GM18858 (cell line): ENCODE results near the gene HIC2.
"Not testable (repeated sequence)": the region's sequence is repeated elsewhere in the genome, so short reads cannot be mapped to it uniquely, and the experiment has no call there.

Experiments
- ATAC-seq: cut with Tn5 transposase; IDR thresholded peaks from one replicate; pipeline ENCODE4 v1.9.1; 2021; ENCODE audit not compliant: unreplicated experiment

HIC2 gene

DNA sequence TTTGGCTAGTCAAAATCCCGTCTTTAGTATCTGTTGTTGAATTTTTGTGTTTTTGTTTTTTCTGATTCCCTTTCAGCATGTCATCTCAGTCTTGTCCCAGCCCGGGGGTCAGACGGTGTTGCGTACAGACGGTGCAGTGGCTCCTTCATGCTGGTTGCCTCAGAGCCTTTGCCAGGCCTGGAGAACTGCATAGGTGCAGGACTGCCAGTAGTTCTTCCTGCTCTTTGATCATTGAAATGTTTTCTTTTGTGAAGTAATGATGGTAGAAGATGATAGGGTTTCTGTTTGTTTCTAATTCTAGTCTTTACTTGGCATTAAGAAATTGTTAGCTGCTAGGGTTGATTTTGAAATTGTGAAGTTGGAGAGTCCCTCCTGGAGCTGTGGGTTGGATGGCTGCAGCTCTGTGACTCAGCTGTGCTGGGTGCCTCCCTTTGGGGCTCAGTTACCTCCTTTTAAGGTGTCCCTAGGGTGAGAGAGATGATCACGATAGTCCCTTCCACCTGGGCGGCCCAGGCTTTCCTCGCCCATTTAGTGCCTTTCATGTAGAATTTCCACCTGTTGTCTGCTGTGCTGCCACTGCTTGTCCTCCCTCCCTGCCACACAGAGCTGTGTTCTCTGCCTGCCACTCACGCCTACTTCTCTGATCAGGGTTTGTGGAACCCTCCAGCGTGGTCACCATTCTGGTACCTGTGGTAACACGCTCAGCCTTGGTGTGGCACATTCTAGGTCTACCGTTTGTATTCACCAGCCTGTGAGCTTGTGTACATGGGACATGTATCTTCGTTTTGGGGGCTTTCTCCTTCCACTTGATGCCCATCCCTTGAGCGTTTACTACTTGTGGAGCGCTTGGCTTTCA lies 17.4 kb downstream of the HIC2 start:
- ATAC-seq: not testable (repeated sequence)

DNA sequence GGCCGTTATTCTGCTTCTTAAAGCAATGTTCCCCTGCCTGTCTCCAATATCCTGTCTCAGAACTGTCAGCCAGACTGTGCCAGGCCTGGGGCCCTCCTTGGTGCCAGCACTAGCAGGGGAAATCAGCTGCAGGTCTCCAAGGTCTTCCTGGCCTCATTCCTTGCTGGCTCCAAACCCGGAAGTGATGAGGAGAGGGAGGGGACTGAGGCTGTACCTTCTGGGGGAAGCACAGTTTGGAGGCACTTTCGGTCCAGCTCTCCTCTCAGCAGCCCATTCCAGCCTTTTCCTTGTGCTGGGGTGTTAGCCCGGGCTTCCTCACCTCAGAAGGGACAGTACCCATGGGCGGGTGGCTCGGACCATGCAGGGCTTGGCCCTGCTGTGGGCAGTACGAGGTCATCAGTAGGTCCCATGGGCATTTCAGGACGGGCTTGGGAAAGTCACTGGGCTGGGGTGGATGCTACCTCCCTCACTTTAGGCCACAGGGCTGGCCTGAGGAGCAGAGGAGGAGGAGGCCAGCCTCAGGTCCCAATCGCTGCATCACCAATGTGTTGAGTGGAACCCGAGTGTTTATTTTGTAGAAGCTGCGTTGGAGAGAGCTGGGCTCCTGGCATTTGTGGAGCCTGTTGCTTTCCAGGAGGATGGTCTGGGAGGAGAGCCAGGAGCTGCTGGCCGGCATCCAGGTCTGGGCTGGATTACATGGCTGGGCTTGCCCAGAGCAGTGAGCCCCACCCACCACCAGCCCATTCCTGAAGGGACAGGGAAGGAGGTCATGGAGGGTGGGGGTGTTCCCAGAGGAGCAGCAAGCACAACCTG lies 19.0 kb downstream of the HIC2 start:
- ATAC-seq: not testable (repeated sequence)

DNA sequence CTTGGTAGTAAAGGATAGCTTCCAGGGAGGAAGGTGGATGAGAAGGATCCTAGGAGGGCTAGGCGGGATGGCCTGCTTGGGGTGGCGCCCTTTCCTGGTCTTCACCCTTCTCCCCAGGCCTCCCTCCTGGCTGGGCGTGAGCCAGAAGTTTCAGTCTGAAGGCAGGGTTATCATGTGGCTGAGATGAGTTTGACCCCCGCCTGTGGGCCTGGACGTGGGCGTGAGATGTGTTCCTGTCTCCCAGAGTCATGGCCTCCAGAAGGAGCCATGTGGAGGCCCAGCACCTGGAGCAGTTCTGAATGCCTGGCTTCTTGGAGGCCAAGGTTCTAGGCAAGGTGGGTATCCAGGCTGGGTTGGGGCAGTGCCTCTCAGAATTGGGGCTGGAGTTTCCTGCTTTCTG lies 20.8 kb downstream of the HIC2 start:
- ATAC-seq: not testable (repeated sequence)

DNA sequence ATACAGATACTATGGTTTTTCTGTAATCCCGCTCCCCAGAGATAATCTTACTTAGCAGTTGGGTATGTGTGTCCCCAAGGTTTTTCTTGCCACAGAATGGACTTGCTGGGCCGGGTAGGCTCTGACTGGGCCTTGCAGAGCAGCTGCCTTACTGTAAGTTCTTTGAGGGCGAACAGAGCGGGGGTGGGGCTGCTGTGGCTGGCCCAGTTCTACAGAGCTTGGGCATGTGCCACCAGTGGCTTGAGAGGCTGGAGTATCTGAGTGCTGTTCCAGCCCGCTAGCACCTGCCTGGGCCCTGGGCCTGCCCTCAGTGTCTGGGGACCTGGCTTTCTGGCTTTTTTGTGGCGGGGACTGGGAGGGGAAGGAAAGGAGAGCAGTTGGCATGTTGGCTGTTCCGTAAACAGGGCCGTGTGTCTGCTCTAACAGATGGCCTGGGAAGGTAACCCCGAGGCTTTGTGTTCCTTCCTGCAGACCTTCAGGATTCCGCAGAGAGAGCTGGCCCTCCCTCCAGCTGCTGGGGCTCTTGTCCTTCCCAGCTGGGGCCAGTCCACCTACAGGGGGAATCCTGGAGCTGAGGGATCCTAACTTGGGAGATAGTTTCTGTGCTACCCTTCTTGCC lies 23.0 kb downstream of the HIC2 start:
- not testable (repeated sequence) for ATAC-seq

DNA sequence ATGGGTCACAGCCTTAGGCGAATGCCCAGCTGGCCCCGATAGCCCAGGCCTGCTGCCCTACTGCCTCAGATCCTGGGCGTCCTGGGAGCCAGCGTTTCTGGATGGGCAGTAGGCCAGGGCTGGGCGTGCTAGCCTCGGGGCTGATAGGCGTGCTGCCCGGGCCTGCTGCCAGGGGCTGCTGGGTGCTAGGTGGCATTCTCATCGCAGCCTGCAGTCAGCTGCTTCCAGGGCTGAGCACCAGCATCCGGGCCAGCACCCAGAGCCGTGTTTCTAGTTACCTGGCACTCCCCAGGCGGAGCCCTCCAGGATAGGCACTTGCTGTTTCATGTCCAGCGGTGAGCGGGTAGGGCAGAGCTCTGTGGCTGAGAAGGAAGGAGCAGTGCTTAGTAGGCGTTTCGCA lies 23.5 kb downstream of the HIC2 start:
- not testable (repeated sequence) for ATAC-seq

DNA sequence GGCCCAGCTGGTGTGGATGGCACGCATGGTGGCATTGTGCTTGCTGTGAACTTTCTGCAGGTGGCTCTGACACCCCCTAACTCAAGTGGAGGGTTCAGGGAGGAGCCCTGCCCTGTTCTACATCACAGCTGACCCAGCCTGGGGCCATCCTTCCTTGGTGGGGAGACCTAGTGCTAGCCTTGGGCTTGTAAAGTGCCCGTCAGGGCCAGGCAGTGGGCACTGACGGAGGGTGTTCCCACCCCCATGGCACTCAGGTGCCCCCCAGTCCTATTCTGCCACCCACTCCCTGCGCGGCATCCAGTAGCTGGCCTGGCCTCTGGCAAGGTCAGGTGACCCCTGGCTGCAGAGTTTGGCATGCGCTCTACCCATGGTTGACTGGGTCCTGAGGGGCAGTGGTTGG lies 24.0 kb downstream of the HIC2 start:
- not testable (repeated sequence) for ATAC-seq

DNA sequence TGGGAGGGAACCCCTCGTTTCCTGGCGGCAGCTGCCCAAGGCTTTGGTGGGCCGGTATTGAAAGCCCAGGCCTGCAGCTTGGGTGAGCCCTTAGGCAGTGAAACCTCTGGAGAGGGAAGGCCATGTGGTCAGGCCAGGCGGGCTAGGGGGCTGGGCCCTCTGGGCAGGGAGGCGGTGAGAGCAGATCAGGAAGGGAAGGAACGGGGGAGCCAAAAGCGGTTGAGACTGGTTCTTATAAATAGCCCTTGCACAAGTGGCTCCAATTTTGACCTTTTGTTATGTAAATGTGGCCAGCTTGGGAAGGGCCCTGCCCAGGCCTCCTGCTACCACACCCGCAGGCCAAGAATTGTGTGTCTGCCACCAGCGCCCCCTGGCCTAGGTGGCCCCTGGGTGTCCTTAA lies 25.0 kb downstream of the HIC2 start:
- not testable (repeated sequence) for ATAC-seq

DNA sequence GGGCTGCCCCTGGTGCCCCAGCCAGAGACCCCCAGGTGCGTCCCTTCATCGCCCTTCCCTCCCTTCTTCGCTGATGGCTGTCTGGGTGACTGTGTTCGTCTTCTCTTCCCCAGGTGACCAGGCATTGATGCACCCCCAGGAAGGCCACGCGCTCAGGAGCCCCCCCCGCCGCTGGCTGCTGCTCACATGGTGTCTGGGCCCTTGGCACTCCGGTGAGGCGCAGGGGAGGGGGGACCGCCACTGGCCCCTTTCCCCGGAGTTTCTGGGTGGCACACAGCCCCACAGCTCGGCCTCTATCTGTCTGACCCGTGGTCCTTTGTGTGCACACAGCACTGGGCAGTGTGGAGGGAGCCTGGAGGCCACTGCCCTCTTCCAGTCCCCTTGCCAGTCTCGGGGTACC lies 25.5 kb downstream of the HIC2 start:
- not testable (repeated sequence) for ATAC-seq

DNA sequence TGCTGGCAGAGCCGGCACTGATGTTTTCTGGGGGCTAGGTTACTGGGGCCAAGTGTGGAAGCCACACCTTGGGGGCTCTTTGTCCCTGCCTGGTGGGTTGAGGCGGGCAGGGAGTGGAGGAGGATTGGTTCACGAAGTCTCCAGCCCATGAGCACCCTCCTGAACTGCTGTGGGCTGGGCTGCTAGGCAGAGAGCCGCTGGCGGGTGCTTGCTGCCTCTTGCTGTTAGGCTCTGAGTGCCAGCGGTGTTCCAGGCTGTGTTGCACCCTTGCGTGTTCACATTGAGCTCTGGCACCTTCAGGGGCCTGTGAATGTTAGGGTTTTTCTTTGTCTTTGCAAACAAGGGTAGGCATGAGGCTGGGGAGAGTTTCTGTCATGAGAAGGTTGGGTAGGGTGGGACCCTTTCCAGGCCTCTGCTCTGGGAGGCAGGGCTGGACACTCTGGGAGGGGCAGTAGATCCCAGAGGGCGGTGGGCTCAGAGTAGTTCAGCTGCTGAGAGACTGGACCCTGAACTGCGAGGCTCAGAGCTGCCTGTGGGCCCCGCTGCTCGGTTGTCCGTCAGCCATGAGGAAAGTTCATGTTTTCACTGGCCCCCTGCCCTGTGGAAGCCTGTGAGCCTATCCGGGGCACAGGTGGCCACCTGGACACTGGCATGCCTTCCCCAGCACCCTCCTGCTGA lies 26.0 kb downstream of the HIC2 start:
- no peak for ATAC-seq

DNA sequence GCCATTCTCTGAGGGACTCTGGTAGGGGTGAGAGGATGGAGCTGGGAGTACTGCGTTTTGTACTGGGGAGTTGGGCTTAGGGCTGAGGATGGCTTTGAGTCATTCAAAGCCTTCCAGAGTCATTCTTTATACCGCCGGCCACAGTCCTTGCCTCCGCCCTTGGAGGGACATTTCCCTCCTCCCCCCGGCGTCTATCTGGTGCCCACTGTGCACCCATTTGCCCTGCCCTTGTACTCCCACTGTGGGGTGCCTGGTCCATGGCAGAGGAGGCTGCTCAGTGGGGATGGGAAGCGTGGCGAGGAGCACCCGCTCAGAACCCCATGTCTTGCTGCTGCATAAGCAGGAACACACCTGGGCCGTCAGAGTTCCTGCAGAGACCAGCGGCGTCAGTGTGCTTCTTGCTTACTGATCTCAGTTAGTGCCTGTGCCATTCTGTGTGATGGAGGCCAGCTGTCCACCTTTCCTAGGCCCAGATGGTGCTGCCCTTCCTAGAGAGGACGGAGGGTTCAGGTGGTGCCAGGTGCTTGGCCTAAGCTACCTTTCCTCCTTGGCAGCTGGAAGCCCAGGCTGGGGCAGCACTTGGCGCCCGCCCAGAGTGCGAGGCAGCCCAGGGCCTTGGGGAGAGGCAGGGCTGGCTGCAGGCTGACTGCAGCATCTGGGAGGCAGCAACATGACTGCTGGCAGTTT lies 26.7 kb downstream of the HIC2 start:
- no peak for ATAC-seq

DNA sequence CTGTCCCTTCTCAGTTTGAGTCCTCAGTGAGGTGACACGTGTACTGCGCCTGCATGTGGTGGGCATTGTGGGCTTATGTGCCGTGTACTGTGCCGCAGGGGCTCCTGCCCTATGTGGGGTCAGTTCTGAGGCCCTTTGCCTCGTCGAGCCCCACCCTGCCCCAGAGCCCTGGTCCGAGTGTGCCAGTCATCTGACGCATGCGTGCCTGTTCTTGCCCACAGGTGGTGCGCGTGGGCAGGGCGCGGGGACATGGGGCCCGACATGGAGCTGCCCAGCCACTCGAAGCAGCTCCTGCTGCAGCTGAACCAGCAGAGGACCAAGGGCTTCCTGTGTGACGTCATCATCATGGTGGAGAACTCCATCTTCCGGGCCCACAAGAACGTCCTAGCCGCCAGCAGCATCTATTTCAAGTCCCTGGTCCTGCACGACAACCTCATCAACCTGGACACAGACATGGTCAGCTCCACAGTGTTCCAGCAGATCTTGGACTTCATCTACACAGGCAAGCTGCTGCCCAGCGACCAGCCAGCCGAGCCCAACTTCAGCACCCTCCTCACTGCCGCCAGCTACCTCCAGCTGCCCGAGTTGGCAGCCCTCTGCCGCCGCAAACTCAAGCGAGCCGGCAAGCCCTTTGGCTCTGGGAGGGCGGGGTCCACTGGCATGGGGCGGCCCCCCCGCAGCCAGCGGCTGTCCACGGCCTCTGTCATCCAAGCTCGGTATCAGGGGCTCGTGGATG lies 27.7 kb downstream of the HIC2 start:
- ATAC-seq: no peak

DNA sequence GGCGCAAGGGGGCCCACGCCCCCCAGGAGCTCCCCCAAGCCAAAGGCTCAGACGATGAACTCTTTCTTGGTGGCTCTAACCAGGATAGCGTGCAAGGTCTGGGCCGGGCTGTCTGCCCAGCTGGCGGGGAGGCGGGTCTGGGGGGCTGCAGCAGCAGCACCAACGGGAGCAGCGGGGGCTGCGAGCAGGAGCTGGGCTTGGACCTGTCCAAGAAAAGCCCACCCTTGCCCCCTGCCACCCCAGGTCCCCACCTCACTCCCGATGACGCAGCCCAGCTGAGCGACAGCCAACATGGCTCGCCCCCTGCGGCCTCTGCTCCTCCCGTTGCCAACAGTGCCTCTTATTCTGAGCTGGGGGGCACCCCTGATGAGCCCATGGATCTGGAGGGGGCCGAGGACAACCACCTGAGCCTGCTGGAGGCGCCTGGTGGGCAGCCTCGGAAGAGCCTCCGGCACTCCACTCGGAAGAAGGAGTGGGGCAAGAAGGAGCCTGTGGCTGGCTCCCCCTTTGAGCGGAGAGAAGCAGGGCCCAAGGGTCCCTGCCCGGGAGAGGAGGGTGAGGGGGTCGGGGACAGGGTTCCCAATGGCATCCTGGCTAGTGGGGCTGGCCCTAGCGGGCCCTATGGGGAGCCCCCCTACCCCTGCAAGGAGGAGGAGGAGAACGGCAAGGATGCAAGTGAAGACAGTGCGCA lies 28.4 kb downstream of the HIC2 start:
- no peak for ATAC-seq

DNA sequence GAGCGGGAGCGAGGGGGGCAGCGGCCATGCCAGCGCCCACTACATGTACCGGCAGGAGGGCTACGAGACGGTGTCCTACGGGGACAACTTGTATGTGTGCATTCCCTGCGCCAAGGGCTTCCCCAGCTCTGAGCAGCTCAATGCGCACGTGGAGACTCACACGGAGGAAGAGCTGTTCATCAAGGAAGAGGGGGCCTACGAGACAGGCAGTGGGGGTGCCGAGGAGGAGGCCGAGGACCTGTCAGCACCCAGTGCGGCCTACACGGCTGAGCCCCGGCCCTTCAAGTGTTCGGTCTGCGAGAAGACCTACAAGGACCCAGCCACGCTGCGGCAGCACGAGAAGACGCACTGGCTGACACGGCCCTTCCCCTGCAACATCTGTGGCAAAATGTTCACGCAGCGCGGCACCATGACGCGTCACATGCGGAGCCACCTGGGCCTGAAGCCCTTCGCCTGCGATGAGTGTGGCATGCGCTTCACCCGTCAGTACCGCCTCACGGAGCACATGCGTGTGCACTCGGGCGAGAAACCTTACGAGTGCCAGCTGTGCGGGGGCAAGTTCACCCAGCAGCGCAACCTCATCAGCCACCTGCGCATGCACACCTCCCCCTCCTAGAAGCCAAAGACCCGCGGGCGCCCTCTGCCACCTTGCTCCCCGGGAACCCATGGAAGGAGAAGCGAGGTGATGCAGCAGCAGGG lies 29.1 kb downstream of the HIC2 start:
- ATAC-seq: no peak

DNA sequence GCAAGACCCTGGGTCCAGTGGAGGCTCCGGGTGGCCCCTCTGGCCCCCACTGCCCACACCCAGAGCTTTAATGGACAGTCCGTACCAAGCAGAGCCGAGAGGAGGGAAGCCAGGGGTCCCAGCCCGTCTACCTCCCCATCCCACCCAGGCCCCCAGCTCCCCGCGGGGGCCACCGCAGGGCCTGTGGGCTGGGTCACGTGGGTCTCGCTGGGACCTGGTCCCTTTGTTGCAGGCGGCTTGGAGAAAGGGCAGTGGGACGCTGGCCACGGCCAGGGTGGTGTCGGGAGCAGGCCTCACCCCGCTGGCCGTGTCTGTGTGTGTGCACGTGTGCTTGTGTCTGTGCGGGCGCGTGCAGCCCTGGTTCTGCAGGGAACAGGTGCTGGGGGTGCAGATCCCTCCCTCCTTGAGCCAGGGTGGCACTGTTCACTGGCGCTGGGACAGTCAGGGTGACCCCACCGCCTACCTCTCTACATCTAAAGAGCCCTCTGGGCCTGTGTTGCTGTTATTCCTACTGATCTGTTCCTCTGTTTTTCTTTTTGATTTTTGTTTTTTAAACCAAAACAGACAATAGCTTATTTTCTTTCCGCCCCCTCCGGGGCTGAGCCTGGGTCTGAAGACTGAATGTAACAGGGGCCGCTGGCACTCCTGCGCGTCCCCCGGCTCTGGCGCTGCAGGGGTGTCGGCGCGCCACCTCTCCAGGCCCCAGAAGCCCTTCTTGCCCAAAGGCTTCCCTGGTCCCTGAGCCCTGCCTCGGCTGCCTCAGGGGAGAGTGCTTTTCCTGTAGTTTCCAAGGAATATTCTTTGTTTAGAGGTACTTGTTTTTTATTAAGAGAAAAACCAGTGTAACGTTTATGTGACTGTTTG lies 29.9 kb downstream of the HIC2 start:
- no peak for ATAC-seq

DNA sequence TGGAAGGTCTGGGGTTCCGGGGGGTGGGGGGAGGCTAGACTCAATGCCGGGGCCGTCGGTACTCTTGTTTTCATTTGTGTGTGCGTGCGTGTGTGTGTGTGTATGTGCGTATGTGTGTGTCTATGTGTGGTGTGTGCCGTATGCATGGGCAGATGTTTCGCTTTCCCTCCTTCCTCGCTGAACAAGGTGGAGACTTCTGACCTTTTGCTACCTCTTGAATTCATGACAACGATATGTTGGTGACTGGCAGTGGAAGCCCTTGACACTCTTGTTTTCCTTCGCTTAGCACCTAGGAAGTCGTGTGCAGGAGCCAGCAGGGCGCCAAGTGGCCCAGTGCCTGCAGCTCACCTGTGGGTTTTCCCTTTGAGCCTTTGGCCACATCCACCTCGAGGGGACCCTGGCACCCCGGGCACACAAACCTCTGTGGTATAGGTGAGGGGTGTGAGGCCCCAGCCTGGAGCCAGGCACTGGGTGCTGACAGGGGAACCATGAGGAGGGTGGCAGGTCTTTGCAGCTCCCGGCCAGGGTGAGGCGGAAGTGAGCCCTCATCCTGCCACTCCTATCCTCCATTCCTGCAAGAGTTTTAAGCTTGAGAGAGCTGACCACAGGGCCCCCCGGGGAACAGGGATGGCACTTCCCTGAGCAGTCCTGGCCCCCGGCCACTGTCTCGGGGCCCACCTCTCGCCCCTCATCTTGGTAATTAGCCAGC lies 30.7 kb downstream of the HIC2 start:
- no peak for ATAC-seq

DNA sequence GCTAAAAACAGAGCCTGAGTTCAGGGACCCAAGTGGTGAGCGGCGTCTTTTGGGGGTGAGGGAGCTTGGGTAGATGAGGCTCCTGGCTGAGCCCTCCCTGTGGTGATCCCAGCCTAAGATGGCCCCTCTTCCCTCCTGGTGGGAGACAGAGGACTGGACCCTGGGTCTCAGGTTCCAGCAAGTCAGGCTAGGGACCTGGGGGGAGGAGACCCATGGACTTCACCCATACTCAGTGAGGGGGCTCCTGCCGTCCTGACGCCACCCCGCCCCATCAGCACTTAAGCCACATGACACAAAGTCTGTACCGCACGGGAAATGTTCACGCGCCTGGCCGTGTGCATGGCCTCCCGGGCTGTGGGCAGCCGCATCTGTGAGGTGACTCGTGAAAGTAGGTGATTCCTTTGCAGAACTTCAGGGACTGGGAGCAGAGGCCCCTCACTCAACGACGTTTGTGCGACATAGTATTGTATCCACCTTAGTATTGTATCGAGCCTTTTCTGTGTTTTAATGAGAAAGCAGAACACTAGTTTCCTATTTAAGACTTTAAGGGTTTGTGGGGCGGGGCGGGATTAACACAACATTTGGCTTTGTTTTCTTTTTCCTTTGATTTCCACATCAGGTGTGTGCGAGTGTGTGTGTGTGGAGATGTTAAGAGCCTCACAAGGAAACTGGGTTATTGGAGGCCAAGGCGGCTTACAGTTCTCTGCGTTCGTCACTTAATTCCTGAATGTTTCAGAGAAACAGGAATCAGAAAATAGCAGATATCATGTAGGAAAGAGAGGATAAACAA lies 31.7 kb downstream of the HIC2 start:
- ATAC-seq: no peak
